Measurements from ENCODE around the gene PRMT9.

Gene PRMT9

DNA sequence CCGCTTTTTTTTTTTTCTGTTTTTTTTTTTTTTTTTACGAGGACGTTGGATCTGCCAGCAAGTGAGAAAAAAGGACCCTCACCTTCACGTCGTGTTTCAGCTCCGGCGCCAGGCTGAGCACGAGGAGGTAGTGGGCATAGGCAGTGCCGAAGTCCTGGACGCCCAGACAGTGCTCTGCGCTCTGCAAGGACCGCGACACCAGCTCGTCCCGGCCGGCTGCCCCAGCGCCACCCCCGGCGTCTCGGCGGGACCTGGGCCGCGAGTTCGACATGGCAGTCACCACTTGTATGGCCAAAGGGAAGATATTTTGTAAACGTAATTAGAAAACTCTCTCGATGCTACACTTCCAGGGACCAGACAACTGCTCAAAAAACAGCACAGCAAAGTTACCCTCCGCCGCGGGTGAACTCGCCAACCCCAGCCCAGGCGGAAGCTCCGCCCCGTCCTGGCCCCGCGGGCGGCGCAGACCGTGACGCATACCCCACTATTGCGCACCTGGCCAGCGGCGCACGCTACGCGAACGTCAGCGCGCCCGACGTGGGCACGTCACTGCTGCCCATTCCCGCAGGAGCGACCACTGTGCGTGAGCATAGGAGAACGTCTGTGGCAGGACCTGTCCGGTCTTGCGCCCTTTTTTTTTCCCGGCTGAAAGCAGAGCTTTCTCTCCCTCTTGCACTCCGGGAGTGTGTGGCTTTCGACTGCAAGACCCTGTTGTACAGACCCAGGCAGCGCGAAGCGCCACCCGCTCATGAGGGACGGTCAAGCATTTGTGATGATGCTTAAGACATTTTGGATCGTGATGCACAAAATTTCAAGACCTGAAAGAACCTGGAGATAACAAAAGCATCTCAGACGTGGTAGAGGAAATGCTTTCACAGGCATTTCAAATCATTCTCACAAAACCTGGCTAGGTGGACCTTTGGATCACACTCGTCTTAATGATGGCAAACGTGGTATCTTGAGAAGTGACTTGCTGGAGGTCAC is at the start of gene PRMT9:
Gene PRMT9, minus strand, starts transcription at position 447 of the 984 bp plus-strand sequence. Its CDS starts 176 bp downstream, at position 271.
- peak; percentile 92 for DNase-seq (ENCODE audit: low spot score)

DNA sequence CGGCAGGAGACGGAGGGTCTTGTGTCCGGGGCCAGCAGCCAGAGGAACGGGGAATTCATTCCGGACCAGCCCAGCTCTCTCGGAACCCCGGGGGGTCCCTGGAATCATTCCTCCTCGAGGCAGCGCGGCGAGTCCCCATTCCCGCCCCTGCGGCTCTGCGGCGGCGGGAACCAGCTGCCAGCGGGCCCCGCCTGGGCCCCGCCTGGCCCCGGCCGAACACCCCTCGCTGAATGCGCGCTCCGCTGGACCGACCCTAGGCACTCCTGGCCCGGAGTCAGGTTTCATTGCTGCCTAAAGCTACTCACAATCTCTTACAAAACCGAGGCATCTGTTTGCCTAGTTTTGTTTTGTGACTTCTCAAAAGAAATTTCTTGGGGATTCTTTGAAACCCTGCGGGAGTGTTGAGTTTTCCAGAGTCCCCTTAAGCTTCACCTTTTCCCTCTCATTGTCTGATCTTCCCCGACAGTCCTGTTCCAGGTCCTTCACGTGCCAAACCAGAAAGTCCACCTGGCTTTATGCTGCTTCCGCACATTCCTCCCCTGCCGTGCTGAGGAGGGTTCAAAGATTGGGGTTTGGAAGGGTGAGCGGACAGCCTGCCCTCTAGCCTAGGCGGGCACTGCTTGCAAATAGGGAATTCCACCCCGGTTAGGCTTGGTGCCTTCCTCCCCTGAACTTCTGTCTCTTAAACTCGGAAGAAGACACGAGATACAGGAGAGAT is 48.7 kb upstream of the PRMT9 start:
- no peak for DNase-seq (ENCODE audit: low spot score)

DNA sequence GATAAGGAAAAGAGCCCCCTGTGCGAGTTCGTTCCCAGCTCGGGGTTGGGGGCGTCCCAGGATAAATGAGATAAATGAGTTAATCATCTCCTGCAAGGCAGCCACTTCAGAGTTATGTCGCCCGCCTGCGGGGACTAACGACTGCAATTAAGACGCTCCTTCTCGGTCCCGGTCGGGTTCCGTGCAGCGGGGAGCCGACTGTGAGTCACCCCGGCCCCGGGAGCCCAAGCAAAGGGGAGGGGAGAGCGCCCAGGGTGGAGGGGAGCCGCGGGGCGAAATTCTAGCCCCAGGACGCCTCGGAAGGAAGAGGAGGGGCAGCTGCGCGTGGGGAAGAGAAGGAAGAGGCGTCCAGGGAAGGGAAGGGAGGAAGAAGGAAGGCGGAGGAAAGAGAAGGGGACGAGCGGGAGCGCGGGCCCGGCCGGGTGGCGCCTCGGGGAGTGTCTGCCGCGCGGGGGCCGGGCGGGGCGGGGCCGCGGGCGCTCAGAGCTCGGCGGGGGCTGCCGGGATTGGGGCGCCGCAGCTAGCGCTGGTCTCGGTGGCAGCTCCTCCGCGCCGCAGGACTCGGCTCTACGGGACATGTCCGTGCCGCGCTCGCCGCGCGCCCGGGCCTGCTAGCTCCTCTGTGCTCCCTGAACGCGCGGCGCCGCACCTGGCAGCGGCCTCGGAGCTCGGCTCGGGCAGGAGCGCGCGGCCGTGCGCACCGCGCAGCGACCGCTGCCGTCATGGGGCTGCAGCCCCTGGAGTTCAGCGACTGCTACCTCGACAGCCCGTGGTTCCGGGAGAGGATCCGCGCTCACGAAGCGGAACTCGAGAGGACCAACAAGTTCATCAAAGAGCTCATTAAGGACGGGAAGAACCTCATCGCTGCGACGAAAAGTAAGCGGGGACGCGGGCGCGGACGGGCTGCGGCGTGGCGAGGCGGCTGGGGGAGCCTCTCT is 47.9 kb upstream of the PRMT9 start, which contains the start of gene ARHGAP10:
Gene ARHGAP10, plus strand, starts transcription at position 509 of the 938 bp plus-strand sequence. Its CDS starts 214 bp downstream, at position 723.
- peak; percentile 57 for DNase-seq (ENCODE audit: low spot score)

DNA sequence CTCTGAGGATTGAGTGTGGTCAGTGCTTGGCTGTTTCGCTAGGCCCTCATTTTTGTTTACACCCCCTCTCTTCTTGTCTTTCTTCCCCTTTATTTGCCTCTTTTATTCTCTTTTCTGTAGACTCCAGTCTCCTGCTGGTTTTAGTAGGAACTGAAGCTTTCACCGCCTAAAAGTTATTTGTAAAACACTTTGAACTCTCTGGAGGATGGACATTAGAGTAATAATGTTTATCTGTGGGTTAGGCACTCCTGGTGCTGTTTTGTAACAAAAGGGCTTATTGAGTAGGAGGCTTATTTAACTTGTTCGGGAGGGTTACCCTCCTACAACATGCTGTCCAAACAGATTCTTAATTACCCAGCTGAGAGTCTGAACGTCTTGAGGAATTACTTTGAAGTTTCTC is 46.4 kb upstream of the PRMT9 start:
- DNase-seq (ENCODE audit: low spot score), result no peak

DNA sequence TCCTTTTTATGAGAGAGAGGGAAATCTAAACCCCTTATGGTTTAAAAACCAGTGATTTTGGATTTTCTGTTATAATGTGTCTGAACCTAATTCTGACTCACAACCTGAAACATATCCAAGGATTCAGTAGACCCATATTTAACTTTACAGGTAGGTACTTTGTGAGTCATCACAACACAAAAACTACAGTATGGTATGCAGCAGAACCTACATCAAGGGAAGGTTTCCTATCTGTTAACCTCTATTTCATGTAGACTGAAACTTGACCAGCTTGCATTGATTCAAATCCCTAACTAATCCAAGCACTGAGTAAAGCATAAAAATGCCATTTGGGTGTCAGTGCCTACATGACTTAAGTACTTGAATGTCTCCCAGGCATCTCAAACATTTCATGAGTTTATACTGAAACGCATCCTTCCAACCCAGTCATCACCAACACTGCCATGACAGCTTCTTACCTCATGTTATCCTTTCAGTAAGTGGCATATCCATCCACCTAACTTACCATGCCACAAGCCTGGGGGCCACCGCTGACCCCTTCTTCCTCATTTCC is 43.6 kb upstream of the PRMT9 start:
- DNase-seq (ENCODE audit: low spot score), result no peak

DNA sequence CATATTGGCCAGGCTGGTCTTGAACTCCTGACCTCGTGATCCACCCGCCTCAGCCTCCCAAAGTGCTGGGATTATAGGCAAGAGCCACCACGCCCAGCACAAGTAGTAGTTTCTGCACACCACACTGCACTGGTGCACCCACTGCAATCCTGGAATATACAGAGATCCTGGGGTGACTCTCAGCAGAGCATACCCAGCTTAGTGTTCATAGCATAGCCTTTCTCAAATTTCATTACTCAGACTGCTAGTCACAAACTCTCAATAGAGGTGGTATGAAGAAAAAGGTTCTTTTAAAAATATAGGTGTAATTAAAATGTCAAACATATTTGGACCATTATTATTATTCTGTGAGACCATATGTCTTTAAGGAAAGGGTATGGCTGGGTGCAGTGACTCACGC is 41.7 kb upstream of the PRMT9 start:
- no peak for DNase-seq (ENCODE audit: low spot score)

DNA sequence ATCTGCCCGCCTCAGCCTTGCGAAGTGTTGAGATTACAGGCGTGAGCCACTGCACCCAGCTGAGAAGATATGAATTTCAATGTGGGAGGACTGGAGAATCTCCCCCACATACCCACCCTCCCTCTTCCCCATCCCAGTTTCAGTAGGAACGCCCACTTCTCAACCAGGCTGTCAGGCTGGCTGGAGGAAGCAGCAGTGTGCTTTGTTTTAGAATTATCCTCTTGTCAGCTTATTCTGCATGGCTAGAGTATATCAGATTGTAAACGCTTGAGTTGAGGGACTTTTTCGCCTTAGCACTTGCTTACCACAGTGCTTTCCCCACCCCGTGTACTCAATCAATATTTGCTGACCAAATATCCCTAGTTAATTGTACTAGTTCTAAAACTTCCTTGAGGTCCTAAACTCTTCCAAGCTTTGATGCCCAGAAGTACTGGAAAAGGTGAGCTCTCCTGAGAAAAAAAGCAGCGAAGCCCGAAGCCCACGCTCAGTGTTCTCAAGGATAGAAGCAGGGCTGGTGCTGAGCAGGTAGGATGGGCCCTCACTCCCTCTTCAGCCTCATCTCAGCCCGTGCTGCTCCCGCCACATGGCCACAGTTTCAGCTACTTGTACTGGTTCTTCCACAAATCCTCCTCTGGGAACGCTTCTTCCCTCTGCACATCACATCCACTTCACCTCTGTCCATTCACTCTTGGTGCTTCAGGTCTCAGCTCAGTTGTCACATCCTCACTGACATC is 40.7 kb upstream of the PRMT9 start:
- DNase-seq (ENCODE audit: low spot score), result no peak

DNA sequence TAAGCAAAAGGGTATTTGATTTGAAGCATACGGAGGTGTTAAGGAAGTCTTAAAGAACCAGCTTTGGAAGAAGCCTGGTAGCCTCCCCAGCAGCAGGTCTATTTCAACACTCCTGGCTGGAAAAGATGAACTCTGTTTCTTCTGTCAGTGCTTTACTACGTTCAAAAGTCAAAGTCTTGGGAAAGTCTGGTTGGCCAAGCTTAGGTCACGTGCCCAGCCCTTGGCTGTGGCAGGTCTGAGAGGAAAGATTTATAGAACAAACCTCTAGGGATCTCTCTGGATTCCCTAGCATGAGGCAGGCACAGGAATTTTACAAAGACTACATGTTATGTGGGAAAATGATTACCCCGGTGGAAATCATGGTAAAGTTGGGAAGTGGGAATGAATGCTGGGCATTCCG is 39.4 kb upstream of the PRMT9 start:
- no peak for DNase-seq (ENCODE audit: low spot score)

DNA sequence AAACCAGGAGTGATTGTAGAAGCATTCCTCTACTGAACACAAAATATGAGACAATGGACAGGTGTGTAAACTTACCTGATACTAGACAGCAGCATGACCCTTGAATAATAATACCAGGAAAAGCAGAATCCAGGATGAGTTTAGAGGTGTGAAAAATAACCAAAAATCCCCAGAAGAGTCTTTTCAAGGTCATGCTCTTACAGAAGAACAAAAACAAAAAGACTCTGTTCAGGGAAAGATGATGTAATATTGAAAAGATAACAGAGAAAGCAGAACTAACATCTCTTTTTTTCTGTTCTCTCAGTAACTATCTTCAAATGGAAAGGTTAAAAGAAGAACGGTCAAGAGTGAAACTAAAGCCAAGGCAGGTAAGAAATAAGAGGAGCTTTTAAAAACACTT is 33.9 kb upstream of the PRMT9 start:
- no peak for DNase-seq (ENCODE audit: low spot score)

DNA sequence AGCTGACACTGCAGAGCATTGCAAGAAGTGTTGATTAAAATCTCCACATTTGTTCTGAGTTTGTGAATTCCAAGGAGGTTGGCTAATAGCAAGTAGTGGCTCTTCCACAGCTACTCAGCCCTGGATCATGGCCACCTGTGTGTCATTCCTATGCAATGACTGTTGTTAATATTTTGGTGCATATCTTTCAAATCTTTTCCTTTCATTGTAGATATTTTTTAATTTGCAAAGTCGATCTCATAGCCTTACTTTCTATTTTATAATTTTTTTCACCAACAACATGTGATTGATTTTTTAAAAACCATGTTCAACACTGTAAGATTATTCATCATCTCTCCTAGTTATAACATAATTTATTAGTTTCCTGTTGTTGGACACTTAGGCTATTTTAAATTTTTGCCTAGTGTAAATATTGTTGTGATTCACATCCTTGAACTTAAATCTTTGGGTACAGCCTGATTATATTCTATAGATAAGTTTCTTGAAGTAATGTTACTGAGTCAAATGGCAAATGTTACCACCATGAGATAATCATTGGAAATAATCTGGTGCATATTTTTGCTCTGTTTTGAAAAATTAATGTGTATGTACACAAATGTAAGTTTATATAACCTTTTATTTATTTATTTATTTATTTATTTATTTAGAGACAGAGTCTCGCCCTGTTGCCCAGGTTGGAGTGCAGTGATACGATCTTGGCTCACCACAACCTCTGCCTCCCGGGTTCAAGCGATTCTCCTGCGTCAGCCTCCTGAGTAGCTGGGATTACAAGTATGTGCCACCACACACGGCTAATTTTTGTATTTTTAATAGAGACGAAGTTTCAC is 30.8 kb upstream of the PRMT9 start:
- DNase-seq (ENCODE audit: low spot score), result no peak

DNA sequence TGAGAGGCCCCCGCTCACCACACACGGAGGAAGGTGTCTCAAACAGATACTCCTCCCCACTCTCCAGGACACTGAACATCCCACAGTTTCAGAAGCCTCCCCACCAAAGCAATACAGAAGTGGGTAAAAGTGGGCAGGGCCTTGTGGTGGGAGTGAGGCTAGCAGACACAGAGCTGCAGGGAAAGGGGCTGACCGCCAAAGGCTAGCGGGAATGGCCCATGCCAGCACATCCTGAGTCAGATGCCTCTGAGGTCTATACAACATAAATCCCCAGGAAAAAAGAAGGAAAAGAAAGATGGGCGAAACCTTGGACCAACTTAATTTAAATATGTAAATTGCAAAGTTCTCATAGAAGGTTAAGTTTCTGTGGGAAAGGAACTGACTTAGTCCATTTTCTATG is 26.0 kb upstream of the PRMT9 start:
- no peak for DNase-seq (ENCODE audit: low spot score)

DNA sequence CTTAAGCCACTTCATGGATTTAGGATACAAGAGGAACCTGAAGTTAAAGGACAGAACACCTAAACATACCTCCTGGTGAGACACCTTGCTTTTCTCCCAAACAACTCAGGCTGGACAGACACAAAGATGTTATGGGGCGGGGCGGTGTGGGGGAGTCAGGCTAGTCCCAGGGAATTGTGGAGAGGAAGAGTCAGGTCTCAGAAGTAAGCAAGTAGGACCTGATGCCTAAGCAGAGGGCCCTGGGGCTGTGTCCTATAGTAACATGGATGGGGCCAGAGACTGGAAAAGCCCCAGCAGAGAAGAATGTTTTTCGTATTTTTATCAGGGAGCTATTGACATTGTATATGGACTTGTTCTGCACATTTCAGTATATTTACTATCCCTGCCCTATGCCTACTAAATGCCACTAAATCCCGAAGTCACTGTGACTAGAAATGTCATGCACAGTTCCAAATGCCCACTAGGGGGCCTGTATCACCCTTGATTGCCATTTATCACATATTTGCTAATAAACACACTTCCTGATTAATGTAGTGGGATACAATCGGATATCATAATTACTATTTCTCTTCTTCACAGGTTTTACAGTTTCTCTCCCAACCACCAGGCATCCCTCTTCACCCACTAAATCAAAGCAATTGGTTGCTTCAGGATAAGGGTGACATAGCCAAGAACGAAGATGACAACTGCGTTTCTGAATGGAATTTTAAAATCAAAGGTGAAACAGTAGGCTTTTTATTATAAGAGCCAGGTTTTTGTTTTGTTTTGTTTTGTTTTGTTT is 24.1 kb upstream of the PRMT9 start:
- peak; percentile 53 for DNase-seq (ENCODE audit: low spot score)

DNA sequence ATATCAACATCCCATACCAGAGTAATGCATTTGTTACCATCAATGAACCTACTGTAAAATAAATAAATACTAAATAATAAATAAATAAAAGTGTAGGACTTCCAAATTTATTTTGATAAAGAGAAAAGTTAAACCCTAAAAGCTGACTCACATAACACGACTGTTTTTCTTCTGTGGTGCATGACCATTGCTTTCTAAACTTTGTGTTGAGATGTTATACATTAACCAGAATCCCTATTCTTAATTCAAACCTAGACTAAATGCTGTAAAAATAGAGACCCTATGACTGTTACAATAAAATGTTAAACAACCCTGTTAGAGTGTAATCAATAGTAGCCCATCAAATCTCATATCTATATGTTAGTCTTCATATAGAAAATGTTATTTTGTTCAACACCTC is 20.9 kb upstream of the PRMT9 start:
- DNase-seq (ENCODE audit: low spot score), result no peak

DNA sequence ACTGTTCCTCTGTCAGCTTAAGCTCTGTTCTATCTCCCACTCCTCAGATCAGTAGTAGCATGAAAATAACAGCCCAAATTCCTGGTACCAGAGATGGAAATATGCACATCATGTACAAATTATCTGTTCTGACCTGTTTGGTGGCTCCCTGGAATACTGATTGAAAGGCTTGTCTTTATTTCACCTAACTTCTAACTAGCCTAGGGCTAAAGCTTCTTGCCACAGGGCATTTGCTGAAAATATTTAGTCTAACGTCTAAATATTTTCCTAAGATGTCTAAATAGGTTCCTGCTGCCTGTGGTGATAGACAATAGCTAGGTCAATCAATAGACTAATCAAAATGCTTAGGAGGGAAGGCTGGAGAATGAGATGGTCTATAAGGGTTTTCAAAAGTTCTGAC is 12.9 kb upstream of the PRMT9 start:
- DNase-seq (ENCODE audit: low spot score), result no peak

DNA sequence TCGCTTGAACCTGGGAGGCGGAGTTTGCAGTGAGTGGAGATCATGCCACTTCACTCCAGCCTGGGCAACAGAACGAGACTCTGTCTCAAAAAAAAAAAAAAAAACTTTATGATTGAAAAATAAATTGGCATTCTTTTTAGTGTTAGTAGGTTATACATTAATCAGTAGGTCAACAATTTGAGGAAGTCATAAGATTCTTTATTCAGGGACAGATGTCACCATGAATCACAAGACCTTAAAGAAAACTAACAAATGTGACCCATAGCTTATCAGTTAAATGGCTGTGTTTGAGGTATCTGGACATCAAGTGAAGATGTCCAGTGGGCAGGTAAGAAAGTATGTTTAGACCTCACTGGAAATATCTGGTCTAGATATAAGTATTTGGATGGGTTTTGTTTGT is 9.3 kb upstream of the PRMT9 start:
- no peak for DNase-seq (ENCODE audit: low spot score)

DNA sequence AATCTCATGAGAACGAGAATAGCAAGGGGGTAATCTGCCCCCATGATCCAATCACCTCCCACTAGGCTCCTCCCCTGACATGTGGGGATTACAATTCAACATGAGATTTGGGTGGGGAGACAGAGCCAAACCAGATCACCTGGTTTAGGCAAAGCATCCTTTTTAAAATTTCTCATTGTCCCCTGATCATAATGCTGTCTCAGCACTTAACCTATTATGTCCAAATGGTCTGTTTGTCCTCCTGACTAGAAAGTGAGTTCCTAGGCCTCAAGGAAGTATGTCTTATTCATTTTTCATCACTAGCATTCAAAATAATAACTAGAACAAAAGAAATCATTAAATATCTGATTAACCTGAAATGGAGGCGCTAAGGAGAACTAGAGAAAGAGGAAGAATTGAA is 7.9 kb upstream of the PRMT9 start:
- no peak for DNase-seq (ENCODE audit: low spot score)

DNA sequence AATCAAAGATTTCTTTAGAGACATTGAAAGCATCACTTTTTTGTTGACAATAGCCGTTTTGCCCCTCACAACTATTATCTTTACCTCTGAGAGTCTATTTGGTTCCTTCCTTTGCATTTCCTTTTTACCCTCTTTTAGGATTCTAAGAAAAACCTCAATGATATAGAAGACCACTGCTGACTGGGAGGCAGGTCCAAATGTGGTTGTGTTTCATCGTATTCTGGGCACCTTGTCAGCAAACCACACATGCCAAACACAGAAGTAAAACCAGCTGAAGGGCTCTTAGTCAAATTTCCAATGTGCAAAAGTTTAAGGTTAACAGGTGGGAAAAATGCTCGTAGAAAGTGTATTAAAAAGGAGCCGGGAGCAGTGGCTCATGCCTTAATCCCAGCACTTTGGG is 5.1 kb upstream of the PRMT9 start:
- peak; percentile 13 for DNase-seq (ENCODE audit: low spot score)

DNA sequence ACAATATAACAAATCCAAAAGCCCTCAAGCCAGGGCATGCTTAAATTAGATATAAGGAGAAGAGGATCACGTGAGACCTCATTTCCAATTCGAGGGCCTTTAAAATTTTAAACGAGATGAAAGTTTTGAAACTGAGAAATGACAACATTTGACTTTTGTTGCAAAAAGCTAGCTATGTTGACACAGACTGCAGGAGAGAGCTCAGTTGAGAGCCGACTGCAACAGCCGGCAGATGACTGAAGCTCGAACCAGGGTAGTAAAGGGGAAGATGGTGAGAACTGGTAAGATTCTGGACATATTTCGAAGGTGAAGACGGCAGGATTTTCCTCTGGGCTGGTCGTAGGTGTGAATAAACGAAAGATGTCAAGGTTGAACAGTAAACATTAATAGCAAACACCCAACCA is 773 bp downstream of the PRMT9 start:
- DNase-seq (ENCODE audit: low spot score), result peak; percentile 8

DNA sequence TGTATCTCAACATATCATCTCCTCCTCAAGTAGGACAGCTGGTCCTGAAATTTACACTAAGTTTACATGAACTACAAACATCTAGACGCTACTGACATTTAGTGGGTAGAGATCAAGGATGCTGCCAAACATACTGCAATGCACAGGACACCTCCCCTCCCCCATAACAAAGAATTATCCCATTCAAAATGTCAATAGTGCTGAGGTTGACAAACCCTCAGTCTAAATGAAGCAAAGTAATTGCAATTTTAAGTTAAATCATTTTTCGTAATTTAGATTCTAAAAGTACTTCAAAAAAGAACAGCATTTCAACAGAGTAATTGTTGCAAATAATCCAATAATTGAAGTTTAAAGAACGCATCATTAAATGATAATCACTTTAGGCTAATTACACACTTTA is 1.2 kb downstream of the PRMT9 start:
- DNase-seq (ENCODE audit: low spot score), result no peak
